Astrocyte (in vitro differentiated cells and primary cell): Measurements from ENCODE around the gene COBL. TPM values are rescaled to one million over a fixed set of nuclear protein-coding genes. Genes with fewer than 3 reads are reported as not detected.

Experiments used
- DNase-seq: peaks from one replicate; pipeline ENCODE4 v3.0.0-alpha.2; 2010; ENCODE audit warnings: low read depth
- FAIRE-seq: peaks from 2 replicates; lab custom pipeline; 2011; peaks lifted over from hg19 to GRCh38; lab: Jason Lieb, UNC
- H2AFZ ChIP-seq: 2 replicates; pipeline ENCODE4 v1.6.0; 2012; ENCODE audit warnings: low read depth, low read length, inconsistent platforms
- H3K27ac ChIP-seq: 2 replicates; pipeline ENCODE4 v1.5.1; 2011; ENCODE audit warnings: low read depth, low read length, inconsistent platforms
- H3K27me3 ChIP-seq: 2 replicates; pipeline ENCODE4 v1.6.0; 2011; ENCODE audit warnings: low read length, inconsistent platforms; ENCODE audit not compliant: insufficient read depth
- H3K36me3 ChIP-seq: 2 replicates; pipeline ENCODE4 v1.5.1; 2011; ENCODE audit warnings: low read length, inconsistent platforms; ENCODE audit not compliant: insufficient read depth
- H3K4me1 ChIP-seq: 2 replicates; pipeline ENCODE4 v1.5.1; 2011; ENCODE audit warnings: low read length, inconsistent platforms; ENCODE audit not compliant: insufficient read depth
- H3K4me2 ChIP-seq: 2 replicates; pipeline ENCODE4 v1.6.0; 2012; ENCODE audit warnings: low read length, inconsistent platforms
- H3K4me3 ChIP-seq: 2 replicates; pipeline ENCODE4 v1.5.1; 2011; ENCODE audit warnings: low read depth, mild to moderate bottlenecking, low read length, inconsistent platforms; ENCODE audit not compliant: insufficient read depth
- H3K79me2 ChIP-seq: 2 replicates; pipeline ENCODE4 v1.6.0; 2012; ENCODE audit warnings: mild to moderate bottlenecking, low read length, inconsistent platforms; ENCODE audit not compliant: insufficient read depth
- H3K9ac ChIP-seq: 2 replicates; pipeline ENCODE4 v1.6.0; 2012; ENCODE audit warnings: mild to moderate bottlenecking, low read length, inconsistent platforms
- H3K9me3 ChIP-seq: 2 replicates; pipeline ENCODE4 v1.5.1; 2012; ENCODE audit warnings: low read depth, mild to moderate bottlenecking, low read length, inconsistent platforms; ENCODE audit not compliant: insufficient read depth
- H4K20me1 ChIP-seq: 2 replicates; pipeline ENCODE4 v1.6.0; 2012; ENCODE audit warnings: low read length, inconsistent platforms; ENCODE audit not compliant: insufficient read depth
- H3K27ac Mint-ChIP-seq: one replicate; pipeline ENCODE4 v1.8.0; 2021; ENCODE audit warnings: mild to moderate bottlenecking, mixed read lengths; ENCODE audit not compliant: unreplicated experiment
- H3K27me3 Mint-ChIP-seq: one replicate; pipeline ENCODE4 v1.8.0; 2021; ENCODE audit warnings: low read depth, mixed read lengths; ENCODE audit not compliant: unreplicated experiment
- H3K36me3 Mint-ChIP-seq: one replicate; pipeline ENCODE4 v1.8.0; 2021; ENCODE audit warnings: low read depth, mixed read lengths; ENCODE audit not compliant: unreplicated experiment
- H3K4me1 Mint-ChIP-seq: one replicate; pipeline ENCODE4 v1.8.0; 2021; ENCODE audit warnings: low read depth, mixed read lengths; ENCODE audit not compliant: unreplicated experiment
- H3K4me3 Mint-ChIP-seq: one replicate; pipeline ENCODE4 v1.8.0; 2021; ENCODE audit warnings: mild to moderate bottlenecking, moderate library complexity, mixed read lengths; ENCODE audit not compliant: unreplicated experiment
- H3K9me3 Mint-ChIP-seq: one replicate; pipeline ENCODE4 v1.8.0; 2021; ENCODE audit warnings: mild to moderate bottlenecking, mixed read lengths; ENCODE audit not compliant: unreplicated experiment
- CTCF ChIP-seq: IDR thresholded peaks from 2 replicates; pipeline ENCODE4 v1.5.1; 2011; ENCODE audit warnings: low read depth, mild to moderate bottlenecking, inconsistent platforms, low read length, moderate library complexity; ENCODE audit not compliant: insufficient read depth
- EZH2 ChIP-seq: IDR thresholded peaks from 2 replicates; pipeline ENCODE4 v1.6.1; 2012; ENCODE audit warnings: mild to moderate bottlenecking, low read length, inconsistent platforms; ENCODE audit not compliant: insufficient read depth
- total RNA-seq: library from RNA; stranded (reverse); gene quantifications from 2 replicates; pipeline ENCODE4 v1.2.1, GENCODE V29; 2021

COBL gene
- total RNA-seq, 1 donor from 2014 or later: 6.4 TPM

GRCh38 chr7:51233374-51233773, 83.2 kb downstream of the COBL start:
- no peak for FAIRE-seq
- Histone ChIP-seq H3K4me1 (no peaks in the 10 kb centered on the region), H3K4me2 (no peak overlapping the region), H4K20me1 (no peaks in the 10 kb centered on the region), H3K27me3 (peaks cover 12% of the 10 kb centered on the region), H2AFZ (peak overlapping the region; percentile 52), H3K36me3 (no peaks in the 10 kb centered on the region), H3K4me3 (no peak overlapping the region), H3K79me2 (no peaks in the 10 kb centered on the region), H3K9ac (no peak overlapping the region), H3K9me3 (no peaks in the 10 kb centered on the region), H3K27ac (no peak overlapping the region)
- no peaks in the 10 kb centered on the region for H3K36me3 Mint-ChIP-seq
- H3K4me1 Mint-ChIP-seq: no peaks in the 10 kb centered on the region
- no peak overlapping the region for H3K4me3 Mint-ChIP-seq
- DNase-seq: no peak
- H3K9me3 Mint-ChIP-seq: no peaks in the 10 kb centered on the region
- H3K27me3 Mint-ChIP-seq: peaks cover 13% of the 10 kb centered on the region
- TF ChIP-seq EZH2: no peak
- no peak for TF ChIP-seq CTCF
- no peak overlapping the region for H3K27ac Mint-ChIP-seq

- Histone ChIP-seq H3K36me3 (no peaks in the 10 kb centered on the region), H3K27me3 (peaks cover 13% of the 10 kb centered on the region), H3K4me1 (no peaks in the 10 kb centered on the region), H3K4me2 (no peak overlapping the region), H2AFZ (no peak overlapping the region), H3K79me2 (no peaks in the 10 kb centered on the region), H4K20me1 (no peaks in the 10 kb centered on the region), H3K9ac (no peak overlapping the region), H3K4me3 (no peak overlapping the region), H3K27ac (no peak overlapping the region), H3K9me3 (no peaks in the 10 kb centered on the region)
- Mint-ChIP-seq H3K27ac (no peak overlapping the region), H3K27me3 (peaks cover 13% of the 10 kb centered on the region), H3K36me3 (no peaks in the 10 kb centered on the region), H3K4me1 (peaks cover 4% of the 10 kb centered on the region), H3K9me3 (no peaks in the 10 kb centered on the region), H3K4me3 (no peak overlapping the region)
- DNase-seq (no peak), FAIRE-seq (no peak)
- TF ChIP-seq CTCF (no peak), EZH2 (no peak)
Measured at GRCh38 chr7:51230723-51231122, 85.9 kb downstream of the COBL start.

DNA sequence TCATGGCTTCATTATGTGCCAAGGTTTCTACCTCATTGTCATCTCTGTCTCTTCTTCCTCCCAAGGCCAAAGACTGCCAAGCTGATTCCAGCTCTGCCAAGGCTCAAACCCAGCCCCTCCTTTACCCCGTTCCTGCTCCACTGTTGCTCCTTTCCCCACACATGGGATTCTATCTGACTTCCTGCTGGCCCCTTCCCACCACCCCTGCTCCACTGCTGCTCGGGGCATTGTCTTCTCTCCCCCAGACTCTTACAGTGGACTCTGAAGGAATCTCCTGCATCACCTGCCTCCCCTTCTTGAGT, 86.3 kb downstream of the COBL start:
- Mint-ChIP-seq H3K27ac (no peak overlapping the region), H3K27me3 (peaks cover 13% of the 10 kb centered on the region), H3K36me3 (no peaks in the 10 kb centered on the region), H3K4me3 (no peak overlapping the region), H3K9me3 (no peaks in the 10 kb centered on the region), H3K4me1 (peaks cover 5% of the 10 kb centered on the region)
- H3K4me3 ChIP-seq: no peak overlapping the region
- no peak overlapping the region for H3K4me2 ChIP-seq
- H3K9ac ChIP-seq: no peak overlapping the region
- DNase-seq (no peak), FAIRE-seq (no peak)
- no peak overlapping the region for H3K27ac ChIP-seq
- H3K4me1 ChIP-seq: no peaks in the 10 kb centered on the region
- no peaks in the 10 kb centered on the region for H4K20me1 ChIP-seq
- H3K36me3 ChIP-seq: no peaks in the 10 kb centered on the region
- H3K27me3 ChIP-seq: peaks cover 13% of the 10 kb centered on the region
- H2AFZ ChIP-seq: no peak overlapping the region
- no peaks in the 10 kb centered on the region for H3K79me2 ChIP-seq
- no peak for TF ChIP-seq EZH2
- TF ChIP-seq CTCF: no peak
- no peaks in the 10 kb centered on the region for H3K9me3 ChIP-seq
